ENCODE results near the gene PRR5L.

Gene PRR5L

GRCh38 chr11:36512016-36512415 is 215.9 kb downstream of the PRR5L start (continued):
- TF ChIP-seq ZBTB20 (tag by site-specific recombination; IDR thresholded peaks at IDR 0.05), result no peak

DNA sequence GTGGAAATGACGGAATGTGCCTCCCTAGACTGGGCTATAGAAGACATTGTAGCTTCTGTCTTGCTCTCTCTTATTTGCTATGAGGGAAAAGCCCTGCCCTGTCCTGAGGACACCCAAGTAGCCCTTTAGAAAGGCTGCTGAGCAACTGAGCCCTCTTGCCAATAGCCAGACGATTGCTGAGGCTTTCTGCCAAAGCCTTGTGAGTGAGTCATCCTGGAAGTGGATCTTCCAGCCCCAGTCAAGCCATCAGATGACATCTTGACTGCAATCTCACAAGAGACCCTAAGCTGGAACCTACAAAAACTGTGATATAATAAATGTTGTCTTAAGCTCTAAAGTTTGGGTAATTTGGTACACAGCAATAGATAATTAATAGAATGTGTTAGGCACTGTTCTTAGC is 217.9 kb downstream of the PRR5L start:
- ChIA-PET CTCF (no interaction called here), POLR2A (no interaction called here)
- no peak for TF ChIP-seq ZNF311 (tag by site-specific recombination; IDR thresholded peaks at IDR 0.05; ENCODE audit: borderline replicate concordance)
- TF ChIP-seq ZBTB1 (tag by site-specific recombination; IDR thresholded peaks at IDR 0.05), result no peak
- peak; percentile 48 for TF ChIP-seq SETDB1 (IDR thresholded peaks at IDR 0.05; ENCODE audit: insufficient read length, low read length)
- TF ChIP-seq, protein P1, sequence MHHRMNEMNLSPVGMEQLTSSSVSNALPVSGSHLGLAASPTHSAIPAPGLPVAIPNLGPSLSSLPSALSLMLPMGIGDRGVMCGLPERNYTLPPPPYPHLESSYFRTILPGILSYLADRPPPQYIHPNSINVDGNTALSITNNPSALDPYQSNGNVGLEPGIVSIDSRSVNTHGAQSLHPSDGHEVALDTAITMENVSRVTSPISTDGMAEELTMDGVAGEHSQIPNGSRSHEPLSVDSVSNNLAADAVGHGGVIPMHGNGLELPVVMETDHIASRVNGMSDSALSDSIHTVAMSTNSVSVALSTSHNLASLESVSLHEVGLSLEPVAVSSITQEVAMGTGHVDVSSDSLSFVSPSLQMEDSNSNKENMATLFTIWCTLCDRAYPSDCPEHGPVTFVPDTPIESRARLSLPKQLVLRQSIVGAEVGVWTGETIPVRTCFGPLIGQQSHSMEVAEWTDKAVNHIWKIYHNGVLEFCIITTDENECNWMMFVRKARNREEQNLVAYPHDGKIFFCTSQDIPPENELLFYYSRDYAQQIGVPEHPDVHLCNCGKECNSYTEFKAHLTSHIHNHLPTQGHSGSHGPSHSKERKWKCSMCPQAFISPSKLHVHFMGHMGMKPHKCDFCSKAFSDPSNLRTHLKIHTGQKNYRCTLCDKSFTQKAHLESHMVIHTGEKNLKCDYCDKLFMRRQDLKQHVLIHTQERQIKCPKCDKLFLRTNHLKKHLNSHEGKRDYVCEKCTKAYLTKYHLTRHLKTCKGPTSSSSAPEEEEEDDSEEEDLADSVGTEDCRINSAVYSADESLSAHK (tag by site-specific recombination; IDR thresholded peaks at IDR 0.05), result no peak
- no peak for TF ChIP-seq ZNF621 (tag by site-specific recombination; IDR thresholded peaks at IDR 0.05)
- no peak for TF ChIP-seq EGR2 (tag by site-specific recombination; IDR thresholded peaks at IDR 0.05; ENCODE audit: low read depth)
- no peaks in the 10 kb centered on the region for H3K36me3 ChIP-seq (ENCODE audit: control insufficient read depth in 2 of 2, insufficient read depth in 1 of 2, low read length in 2 of 2)
- no peak overlapping the region for H3K27ac ChIP-seq (ENCODE audit: extremely low read depth, low read depth, low read length)
- H3K4me3 ChIP-seq (ENCODE audit: low read depth, low read length), result no peak overlapping the region
- no peaks in the 10 kb centered on the region for H3K9me3 ChIP-seq (ENCODE audit: control insufficient read depth, insufficient read depth, low read depth, low read length)
- no peaks in the 10 kb centered on the region for H3K4me1 ChIP-seq (ENCODE audit: control insufficient read depth, insufficient read depth, low read length)

Measured in HEK293 (cell line).